ENCODE results near the gene DEFB114.

Gene DEFB114

GRCh38 chr6:49934770-49935169, 29.2 kb downstream of the DEFB114 start:
- FAIRE-seq = no peak

GRCh38 chr6:49933526-49933925, 30.4 kb downstream of the DEFB114 start:
- no peak for FAIRE-seq

GRCh38 chr6:49929340-49929739, 34.6 kb downstream of the DEFB114 start:
- no peak for FAIRE-seq

- no peak for FAIRE-seq
Observed at GRCh38 chr6:49923826-49924225, 40.1 kb downstream of the DEFB114 start.

GRCh38 chr6:49919935-49920644, 43.9 kb downstream of the DEFB114 start:
- no peak for FAIRE-seq

- no peak for FAIRE-seq
Observed at GRCh38 chr6:49919261-49919660, 44.7 kb downstream of the DEFB114 start.

- FAIRE-seq = no peak
Observed at GRCh38 chr6:49918787-49919186, 45.2 kb downstream of the DEFB114 start.

GRCh38 chr6:49915035-49915434, 48.9 kb downstream of the DEFB114 start:
- FAIRE-seq = no peak

- no peak for FAIRE-seq
Observed at GRCh38 chr6:49913636-49914375, 50.2 kb downstream of the DEFB114 start.

GRCh38 chr6:49912196-49912595, 51.8 kb downstream of the DEFB114 start:
- FAIRE-seq = no peak

- no peak for FAIRE-seq
Observed at GRCh38 chr6:49911252-49911651, 52.7 kb downstream of the DEFB114 start.
